NCI-H2196 treated with DMSO at 0.1 percent for 48 hours (cell line): Measurements from ENCODE around the gene CHST9.
"Not testable (repeated sequence)": the region's sequence is repeated elsewhere in the genome, so short reads cannot be mapped to it uniquely, and the experiment has no call there.

Source experiments
- DNase-seq: peaks from one replicate; lab custom pipeline; 2025; ENCODE audit not compliant: unreplicated experiment; lab: John Stamatoyannopoulos, UW

CHST9 gene

DNA sequence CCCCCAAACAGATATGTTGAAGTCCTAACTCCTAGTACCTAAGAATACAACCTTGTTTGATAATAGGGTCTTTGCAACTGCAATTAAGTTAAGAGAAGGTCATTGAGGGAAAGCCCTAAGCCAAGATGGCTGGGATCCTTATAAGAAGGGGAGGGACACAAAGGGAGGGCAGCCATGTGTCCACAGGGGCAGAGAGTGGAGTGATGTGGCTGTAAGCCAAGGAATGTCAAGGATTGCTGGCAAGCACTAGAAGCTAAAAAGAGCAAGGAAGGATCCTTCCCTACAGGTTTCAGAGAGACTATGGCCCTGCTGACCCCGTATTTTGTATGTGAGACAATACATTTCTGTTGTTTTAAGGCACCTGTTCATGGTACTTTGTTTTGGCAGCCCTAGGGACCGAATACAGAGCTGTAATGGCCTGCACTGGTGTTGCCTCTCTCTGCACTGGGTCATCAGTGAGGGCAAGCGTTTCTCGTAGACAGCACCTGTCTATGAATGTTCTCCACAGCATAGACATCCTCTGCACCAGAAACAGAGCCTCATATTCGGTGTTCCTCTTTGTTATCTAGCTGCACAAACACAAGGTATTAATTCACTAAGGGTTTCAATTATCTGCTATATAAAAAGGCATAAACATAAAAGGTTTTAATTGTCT lies 244.2 kb downstream of the CHST9 start:
- no peak for DNase-seq

- no peak for DNase-seq
Measured at GRCh38 chr18:26931659-26932058, 253.4 kb downstream of the CHST9 start.

DNA sequence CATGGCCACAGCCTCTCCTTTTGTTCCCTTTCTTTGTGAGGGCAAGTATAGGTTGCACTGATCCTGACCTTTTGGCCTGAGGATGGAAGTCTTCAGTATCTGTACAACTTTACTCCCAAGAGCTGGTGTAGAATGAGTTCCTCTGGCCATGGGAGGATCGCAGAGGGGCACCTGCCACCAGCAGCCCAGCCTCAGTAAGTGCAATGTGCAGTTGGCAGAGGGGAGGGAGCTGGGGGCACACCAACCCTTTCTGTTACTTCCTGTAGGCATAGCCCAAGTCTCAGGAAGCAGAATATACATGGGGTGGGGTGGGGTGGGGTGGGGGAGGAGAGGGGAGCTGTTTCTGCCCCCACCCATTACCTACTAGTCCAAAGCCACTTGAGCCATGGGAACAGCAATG lies 254.5 kb downstream of the CHST9 start:
- no peak for DNase-seq

DNA sequence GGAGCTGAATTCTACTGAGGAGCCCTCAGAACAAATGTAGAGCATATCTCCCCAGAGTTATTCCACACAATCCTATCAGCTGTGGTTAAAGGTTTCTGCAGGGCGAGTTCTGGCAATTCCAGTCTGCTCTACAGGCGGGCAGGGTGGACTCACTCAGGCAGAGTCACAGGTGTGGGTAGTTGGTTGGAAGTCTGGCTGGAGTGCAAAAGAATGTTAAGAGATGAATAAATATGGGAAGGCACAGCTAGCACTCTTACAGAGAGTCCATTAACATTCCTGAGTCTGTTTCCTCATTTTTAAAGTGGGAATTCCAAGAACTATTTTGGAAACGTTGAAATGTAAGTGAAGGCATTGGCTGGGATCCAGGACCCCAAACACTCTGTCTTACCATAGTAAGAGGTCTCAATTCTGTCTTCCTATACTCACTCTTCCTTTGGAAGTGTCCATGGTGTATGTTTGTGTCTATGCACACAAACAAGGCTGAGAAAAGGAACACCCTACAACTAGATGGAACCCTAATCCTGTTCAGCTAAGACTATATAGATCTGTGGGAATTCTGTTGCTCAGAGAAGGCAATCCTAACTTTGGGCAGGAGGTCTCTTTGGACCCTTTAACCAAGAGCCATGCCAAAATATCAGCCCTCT lies 256.3 kb downstream of the CHST9 start:
- no peak for DNase-seq

- not testable (repeated sequence) for DNase-seq
Measured at GRCh38 chr18:26927822-26928221, 257.3 kb downstream of the CHST9 start.

DNA sequence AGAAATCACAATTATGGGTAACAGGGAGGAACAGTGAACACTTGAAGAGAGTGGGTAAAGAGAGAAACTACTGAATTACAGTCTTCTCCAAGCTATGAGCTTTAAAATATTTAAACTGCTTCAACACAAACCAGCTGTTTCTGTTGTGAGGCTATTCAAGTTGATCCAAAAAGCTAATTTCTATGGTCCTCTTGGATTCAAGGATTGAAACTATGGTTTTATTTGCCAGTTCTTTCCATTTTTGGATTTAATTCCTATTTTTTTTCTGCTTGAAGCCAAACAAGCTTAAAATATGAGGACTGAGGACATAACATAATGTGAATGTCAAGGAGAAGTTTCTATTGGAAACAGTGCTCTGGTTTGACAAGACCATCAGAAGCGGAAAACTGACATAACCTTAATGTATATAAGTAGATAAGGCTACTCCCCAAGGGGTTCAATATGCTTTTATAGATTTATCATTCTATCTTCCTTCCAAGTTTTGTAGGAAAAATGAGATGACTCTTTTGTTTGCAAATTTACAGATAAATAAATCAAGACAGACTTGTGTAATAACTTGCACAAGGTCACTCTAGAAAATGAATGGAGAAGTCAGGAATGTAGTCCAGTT lies 258.9 kb downstream of the CHST9 start:
- DNase-seq = no peak

- no peak for DNase-seq
Measured at GRCh38 chr18:26925313-26925712, 259.8 kb downstream of the CHST9 start.

- DNase-seq = no peak
Measured at GRCh38 chr18:26922313-26922712, 262.8 kb downstream of the CHST9 start.

- DNase-seq = no peak
Measured at GRCh38 chr18:26920644-26921043, 264.5 kb downstream of the CHST9 start.

- no peak for DNase-seq
Measured at GRCh38 chr18:26919627-26920026, 265.5 kb downstream of the CHST9 start.

GRCh38 chr18:26919201-26919600 lies 265.9 kb downstream of the CHST9 start:
- no peak for DNase-seq

GRCh38 chr18:26911840-26912239 lies 273.3 kb downstream of the CHST9 start:
- no peak for DNase-seq

DNA sequence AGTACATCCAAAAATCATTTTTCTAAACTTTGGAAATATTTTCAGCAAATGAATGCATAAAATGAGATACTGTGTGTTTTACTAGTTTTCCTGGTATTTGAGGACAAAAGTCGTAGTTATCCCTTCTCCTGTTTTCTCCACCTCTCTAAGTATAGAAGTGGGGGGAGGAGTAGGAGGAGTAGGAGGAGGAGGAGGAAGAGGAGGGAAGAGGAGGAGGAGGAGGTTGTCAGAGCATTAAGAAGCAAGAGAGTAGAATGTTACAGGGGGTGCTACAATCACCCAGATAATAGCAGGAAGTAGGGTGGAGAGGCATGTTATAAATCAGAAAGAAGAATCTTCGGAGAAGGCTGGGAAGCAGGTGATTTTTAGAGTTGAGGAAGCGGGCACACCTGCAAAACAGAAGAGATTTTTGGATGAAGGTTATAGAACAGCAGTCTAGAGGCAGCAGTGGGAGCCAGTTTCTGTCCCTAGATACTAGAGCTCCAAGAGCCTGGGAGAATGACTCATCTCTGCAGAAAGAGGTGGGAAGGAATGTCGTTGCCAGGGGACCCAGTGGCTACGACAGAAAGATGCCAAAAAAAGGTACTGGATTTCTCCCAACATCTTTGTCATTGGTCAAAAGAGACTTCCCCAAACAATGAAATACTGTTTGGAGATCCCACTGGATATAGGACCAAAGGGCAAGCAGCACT lies 275.4 kb downstream of the CHST9 start:
- no peak for DNase-seq

GRCh38 chr18:26908906-26909305 lies 276.2 kb downstream of the CHST9 start:
- no peak for DNase-seq

- no peak for DNase-seq
Measured at GRCh38 chr18:26902291-26902690, 282.8 kb downstream of the CHST9 start.

DNA sequence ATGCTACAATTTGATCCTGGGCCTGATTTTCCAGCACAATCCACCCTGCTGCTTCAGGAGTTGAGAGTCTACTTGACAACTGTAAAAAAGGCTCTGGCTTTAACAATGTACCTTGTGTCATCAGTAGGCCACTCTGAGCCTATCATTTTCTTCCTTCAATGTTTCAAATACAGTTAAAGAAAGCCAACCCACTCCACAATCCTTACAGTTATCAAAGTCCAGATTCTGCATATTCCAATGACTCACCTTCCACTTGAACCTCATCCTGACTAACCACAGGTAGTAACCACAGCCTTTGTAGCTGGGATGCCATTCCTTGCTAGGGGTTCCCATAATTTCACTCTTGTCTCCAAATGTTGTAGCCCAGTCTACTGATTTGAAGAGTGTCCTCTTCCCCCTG lies 284.1 kb downstream of the CHST9 start:
- DNase-seq = no peak

DNA sequence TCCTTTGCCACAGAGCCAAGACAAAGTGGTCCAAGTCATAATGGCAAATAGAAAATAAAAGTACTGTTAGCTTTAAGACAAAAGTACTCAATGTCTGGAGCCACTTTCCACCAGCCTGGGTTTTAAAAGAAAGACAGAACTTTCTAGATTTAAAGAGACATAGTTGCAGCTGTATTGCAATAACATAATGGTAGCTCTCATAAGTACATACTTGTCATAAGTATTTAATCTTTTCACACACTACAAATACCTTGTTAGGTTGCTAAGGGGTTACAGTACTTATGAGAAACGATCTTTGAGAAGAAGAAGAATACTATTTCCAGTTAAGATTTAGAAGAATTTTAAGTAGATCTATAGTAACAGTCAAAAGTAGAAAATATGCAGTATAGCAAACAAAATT lies 290.7 kb downstream of the CHST9 start:
- DNase-seq = no peak

DNA sequence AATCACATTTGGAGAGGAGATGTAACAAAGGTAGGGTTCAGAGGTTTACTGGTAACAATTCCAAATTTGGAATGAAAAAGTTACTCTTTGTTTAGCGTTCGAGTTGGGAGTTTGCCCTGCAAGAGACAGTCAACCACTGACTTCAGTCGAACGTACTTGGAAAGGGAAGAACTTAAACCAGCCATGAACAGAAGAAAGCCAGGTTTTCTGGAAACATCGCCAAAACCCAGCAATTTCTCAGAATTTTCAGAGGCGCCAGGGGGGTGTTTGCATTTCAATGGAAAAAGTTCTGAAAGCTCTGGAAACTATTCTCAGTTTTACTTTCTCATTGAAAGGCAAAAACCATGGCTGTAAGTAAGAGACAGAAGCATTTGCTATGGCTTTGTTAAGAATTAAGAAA lies 291.1 kb downstream of the CHST9 start:
- DNase-seq = no peak

DNA sequence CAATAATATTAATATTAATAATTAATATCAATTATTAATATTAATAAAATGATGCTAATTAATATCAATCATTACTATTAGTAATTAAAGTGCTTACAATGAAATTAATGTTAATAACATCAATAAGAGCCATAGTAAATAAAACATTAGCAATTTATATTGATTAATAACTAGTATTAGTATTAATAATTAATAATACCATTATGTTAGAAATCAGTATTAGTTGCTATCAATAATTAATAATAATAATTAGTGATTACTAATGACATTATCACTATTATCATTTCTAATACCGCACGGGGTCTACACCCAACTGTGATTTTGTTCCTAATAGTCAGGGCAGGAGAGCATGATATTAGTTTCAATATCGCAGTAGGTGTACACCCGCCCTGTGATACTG lies 296.8 kb downstream of the CHST9 start:
- no peak for DNase-seq

DNA sequence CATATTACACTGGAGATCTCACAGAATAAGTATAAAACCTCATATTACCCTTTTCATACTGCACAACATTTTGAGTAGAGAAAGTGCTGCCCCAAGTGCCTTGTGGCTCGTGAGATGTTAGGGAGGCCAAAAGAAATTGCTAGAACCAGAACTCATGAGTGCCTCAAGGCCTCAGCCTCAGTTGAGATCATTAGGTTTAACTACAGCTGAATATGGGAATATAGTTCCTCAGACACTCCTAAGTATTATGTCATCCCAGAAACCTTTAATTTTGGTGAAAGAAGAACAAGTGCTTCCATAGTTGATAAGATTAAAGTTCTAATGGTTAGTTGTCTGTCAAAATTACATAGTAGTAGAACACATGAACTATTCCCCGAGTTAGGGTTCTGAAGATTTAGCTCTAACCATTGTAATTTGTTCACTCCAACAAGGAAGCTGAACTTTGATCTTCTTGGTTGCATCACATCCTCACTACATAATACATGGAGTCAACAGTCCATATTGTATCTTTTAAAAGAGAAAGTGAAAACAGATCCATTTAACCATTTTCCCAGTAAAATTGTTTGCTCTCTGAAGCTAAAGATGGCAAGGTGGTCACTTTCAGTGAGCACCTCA lies 310.0 kb downstream of the CHST9 start:
- no peak for DNase-seq

GRCh38 chr18:26874283-26874682 lies 310.8 kb downstream of the CHST9 start:
- no peak for DNase-seq

DNA sequence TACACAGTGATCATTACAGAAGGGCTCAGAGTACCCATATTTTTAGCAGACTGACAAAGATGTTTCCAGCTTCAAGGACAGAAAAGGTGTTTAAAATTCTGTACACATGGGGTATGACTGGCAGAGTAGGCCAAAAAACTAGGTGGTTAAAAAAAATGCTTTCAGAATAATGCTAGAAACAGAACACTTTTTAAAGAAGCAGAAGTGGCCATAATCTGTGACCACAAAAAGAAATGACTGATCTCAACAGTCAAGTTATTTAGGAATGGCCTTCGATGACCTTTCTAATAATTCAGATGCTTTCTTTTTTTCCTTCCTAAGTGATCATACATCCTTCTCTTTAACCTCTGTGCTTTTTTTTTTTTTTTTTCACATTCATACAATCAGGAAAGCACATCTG lies 315.5 kb downstream of the CHST9 start:
- no peak for DNase-seq
